RWPE1 (cell line): ENCODE measurements around the gene FGF19.

Experiments
- CTCF ChIA-PET: fragments of 350-600 bp; sonication (Branson Sonifier 250); formaldehyde crosslinking; extraction: SDS; loops from one replicate; lab custom pipeline; 2021; lab: Yijun Ruan, JAX
- POLR2A ChIA-PET: fragments of 400-600 bp; formaldehyde crosslinking; extraction: SDS; loops from one replicate; lab custom pipeline; 2020; ENCODE audit warnings: antibody characterized with exemption; ENCODE audit not compliant: low non-redundant PET; lab: Yijun Ruan, JAX
- DNase-seq: peaks from one replicate; pipeline ENCODE4 v3.0.0; 2012; ENCODE audit warnings: low spot score
- H3K27ac ChIP-seq: fragments of 450-650 bp; 2 replicates; pipeline ENCODE4 v1.5.1; 2017
- TF ChIP-seq, protein P1 (sequence below): fragments of 450-650 bp; conservative IDR thresholded peaks from 2 replicates; pipeline ENCODE4 v1.5.1; 2017; ENCODE audit warnings: low read depth, mild to moderate bottlenecking

The FGF19 gene

GRCh38 chr11:69716099-69716498 is 12.3 kb upstream of the FGF19 start:
- ChIA-PET POLR2A (no interaction called here), CTCF (interaction anchor here (0.6 to 1.3 kb wide), 3 partner anchors 172 to 206 kb away, joined by 3 to 5 read pairs (median 4); no protein-coding TSS in a partner anchor)
- no peak for DNase-seq
- H3K27ac ChIP-seq, result no peak overlapping the region
- TF ChIP-seq, protein P1, sequence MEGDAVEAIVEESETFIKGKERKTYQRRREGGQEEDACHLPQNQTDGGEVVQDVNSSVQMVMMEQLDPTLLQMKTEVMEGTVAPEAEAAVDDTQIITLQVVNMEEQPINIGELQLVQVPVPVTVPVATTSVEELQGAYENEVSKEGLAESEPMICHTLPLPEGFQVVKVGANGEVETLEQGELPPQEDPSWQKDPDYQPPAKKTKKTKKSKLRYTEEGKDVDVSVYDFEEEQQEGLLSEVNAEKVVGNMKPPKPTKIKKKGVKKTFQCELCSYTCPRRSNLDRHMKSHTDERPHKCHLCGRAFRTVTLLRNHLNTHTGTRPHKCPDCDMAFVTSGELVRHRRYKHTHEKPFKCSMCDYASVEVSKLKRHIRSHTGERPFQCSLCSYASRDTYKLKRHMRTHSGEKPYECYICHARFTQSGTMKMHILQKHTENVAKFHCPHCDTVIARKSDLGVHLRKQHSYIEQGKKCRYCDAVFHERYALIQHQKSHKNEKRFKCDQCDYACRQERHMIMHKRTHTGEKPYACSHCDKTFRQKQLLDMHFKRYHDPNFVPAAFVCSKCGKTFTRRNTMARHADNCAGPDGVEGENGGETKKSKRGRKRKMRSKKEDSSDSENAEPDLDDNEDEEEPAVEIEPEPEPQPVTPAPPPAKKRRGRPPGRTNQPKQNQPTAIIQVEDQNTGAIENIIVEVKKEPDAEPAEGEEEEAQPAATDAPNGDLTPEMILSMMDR, result no peak

- no peak for DNase-seq
- TF ChIP-seq, protein P1, result no peak
- no peak overlapping the region for H3K27ac ChIP-seq
- POLR2A ChIA-PET, result no interaction called here
- CTCF ChIA-PET, result interaction anchor here (0.6 to 1.3 kb wide), 3 partner anchors 173 to 1417 kb away, joined by 4 to 5 read pairs (median 5); no protein-coding TSS in a partner anchor
Observed at GRCh38 chr11:69715446-69715845, 11.6 kb upstream of the FGF19 start.

DNA sequence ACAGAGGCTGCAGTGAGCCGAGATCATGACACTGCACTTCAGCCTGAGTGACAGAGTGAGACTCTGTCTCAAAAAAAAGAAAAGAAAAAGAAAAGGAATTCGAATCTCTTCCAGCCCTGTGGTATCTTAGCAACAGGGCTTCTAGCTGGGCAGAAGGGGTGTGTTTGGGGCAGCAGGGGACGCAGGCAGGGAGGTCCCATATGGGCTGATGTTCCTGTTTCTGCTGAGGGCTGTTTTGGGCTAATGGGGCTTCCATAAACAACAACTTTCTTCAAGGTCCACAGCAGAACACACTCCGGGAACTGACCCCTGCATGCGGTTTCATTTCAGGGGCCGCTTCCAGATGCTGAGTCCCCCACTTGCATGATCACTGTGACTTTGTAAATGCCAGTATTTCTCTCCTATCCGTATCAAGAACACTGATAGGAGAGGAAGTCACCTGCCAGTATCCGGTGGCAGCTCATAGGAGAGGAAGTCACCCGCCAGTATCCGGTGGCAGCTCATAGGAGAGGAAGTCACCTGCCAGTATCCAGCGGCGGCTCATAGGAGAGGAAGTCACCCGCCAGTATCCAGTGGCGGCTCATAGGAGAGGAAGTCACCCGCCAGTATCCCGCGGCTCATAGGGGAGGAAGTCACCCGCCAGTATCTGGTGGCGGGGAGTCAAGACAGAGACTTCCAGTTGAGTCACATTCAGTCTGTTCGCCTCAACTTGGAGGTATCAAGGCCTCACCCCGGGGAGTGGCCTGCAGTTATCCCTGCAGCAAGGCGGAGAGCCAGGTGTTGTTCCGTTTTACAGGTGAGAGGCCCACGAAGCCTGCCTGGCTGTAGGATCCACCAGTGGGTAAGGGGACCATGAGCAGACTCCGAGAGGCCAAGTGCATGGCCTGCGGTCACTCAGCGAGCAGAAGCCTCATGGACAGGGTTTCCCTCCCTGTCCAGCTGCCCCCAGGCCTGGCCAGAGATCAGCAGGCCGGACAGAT is 8.3 kb upstream of the FGF19 start:
- TF ChIP-seq, protein P1, result no peak
- H3K27ac ChIP-seq, result no peak overlapping the region
- ChIA-PET CTCF (interaction anchor here (0.6 to 0.7 kb wide), 3 partner anchors 15 to 715 kb away, joined by 3 to 6 read pairs (median 4); no protein-coding TSS in a partner anchor), POLR2A (no interaction called here)
- DNase-seq, result no peak

DNA sequence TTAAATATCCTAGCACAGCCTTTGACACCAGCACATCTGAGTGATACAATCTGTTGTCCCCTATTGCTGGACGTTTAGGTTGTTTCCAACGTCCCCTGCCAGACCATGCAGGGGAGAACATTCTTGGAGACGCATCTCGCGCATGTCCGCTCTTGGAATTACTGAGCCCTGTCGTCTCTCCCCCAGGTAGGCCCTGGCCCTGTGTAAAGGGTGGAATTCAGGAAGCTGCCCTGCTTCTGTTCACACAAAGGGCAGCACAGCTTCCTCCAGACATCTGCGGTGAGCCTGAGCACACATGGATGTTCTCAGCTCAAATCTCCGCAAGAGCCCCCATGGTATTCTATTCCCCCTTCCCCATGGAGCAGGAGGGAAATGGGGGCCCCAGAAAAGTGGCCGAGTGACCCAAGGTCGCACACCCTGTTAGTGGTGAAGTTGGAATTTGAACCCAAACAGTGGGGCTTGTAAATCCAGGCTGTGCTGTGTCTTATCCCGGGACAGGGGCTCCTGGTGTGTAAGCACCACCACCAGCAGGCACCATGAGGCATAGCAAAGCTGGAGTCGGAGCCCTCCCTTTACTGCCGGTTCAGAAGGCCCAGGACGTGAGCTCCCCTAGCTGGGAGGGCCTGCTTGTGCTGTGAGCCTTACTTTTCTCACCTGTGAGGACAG is 5.0 kb upstream of the FGF19 start:
- ChIA-PET POLR2A (no interaction called here), CTCF (no interaction called here)
- TF ChIP-seq, protein P1, result no peak
- no peak for DNase-seq
- H3K27ac ChIP-seq, result no peak overlapping the region

DNA sequence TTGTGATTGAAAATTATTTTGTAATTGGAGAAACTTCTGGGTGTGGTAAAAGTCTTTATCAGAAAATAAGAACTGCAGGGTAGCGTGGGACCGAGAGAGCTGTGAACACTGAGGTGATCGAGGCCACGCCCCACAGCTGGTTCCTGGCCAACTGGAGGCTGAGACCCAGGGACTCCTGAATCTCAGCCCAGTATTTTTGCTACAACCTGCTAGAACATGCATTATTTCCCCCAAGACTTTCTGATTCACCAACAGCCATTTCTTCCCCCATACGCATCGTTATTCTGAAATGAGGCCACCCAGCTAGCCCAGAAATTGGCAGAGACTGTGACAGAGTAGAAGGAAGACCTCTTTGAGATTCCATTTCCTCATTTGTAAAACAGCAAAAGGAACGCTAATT is 3.4 kb upstream of the FGF19 start:
- ChIA-PET POLR2A (interaction anchor here (0.5 kb wide), 1 partner anchor 40 kb away, joined by 13 read pairs; no protein-coding TSS in a partner anchor), CTCF (interaction anchor here (0.6 kb wide), 1 partner anchor 17 kb away, joined by 3 read pairs; no protein-coding TSS in a partner anchor)
- no peak overlapping the region for H3K27ac ChIP-seq
- peak; percentile 87 for DNase-seq
- TF ChIP-seq, protein P1, result no peak
